ENCODE results near the gene PON1. TPM values are rescaled to one million over a fixed set of nuclear protein-coding genes. Genes with fewer than 3 reads are reported as not detected.

Gene PON1
- total RNA-seq, 4 donors from 2014 or later = 0.31 TPM; not detected in 3

- in situ Hi-C loops (cut with MboI; ENCODE audit: low sequenced_read_pairs in 4 of 4) = no loop called here
- no peaks in the 10 kb centered on the region for H3K9me3 ChIP-seq
- DNase-seq = no peak
- no peak overlapping the region for H3K27ac ChIP-seq
- H3K27me3 ChIP-seq = no peaks in the 10 kb centered on the region
- H3K4me3 ChIP-seq = no peak overlapping the region
- H3K4me1 ChIP-seq = no peaks in the 10 kb centered on the region
- TF ChIP-seq POLR2A (IDR thresholded peaks at IDR 0.05) (no peak), CTCF (IDR thresholded peaks at IDR 0.05 in 4 of 5, conservative IDR thresholded peaks at IDR 0.05 in 1 of 5) (no peak)
- no peak for ATAC-seq
- H3K36me3 ChIP-seq = no peaks in the 10 kb centered on the region
- intact Hi-C loops (cut with DNase I; ENCODE audit: low total_unique reads) = no loop called here
Measured at GRCh38 chr7:95316588-95316987, 7.7 kb downstream of the PON1 start.

- intact Hi-C loops (cut with DNase I; ENCODE audit: low total_unique reads) (no loop called here), in situ Hi-C loops (cut with MboI; ENCODE audit: low sequenced_read_pairs in 4 of 4) (no loop called here)
- no peak for ATAC-seq
- Histone ChIP-seq H3K9me3 (no peaks in the 10 kb centered on the region), H3K4me1 (no peaks in the 10 kb centered on the region), H3K4me3 (no peak overlapping the region), H3K36me3 (no peaks in the 10 kb centered on the region), H3K27me3 (no peaks in the 10 kb centered on the region), H3K27ac (no peak overlapping the region)
- TF ChIP-seq CTCF (IDR thresholded peaks at IDR 0.05 in 4 of 5, conservative IDR thresholded peaks at IDR 0.05 in 1 of 5) = no peak
- TF ChIP-seq POLR2A (IDR thresholded peaks at IDR 0.05) = no peak
- DNase-seq = no peak
Measured at GRCh38 chr7:95312561-95312960, 11.8 kb downstream of the PON1 start.

- no peak for ATAC-seq
- H3K4me1 ChIP-seq = no peaks in the 10 kb centered on the region
- no peaks in the 10 kb centered on the region for H3K27me3 ChIP-seq
- no peaks in the 10 kb centered on the region for H3K9me3 ChIP-seq
- no peak overlapping the region for H3K27ac ChIP-seq
- no peak for DNase-seq
- H3K36me3 ChIP-seq = no peaks in the 10 kb centered on the region
- in situ Hi-C loops (cut with MboI; ENCODE audit: low sequenced_read_pairs in 4 of 4) = no loop called here
- intact Hi-C loops (cut with DNase I; ENCODE audit: low total_unique reads) = no loop called here
- H3K4me3 ChIP-seq = no peak overlapping the region
- TF ChIP-seq POLR2A (IDR thresholded peaks at IDR 0.05) (no peak), CTCF (IDR thresholded peaks at IDR 0.05 in 4 of 5, conservative IDR thresholded peaks at IDR 0.05 in 1 of 5) (no peak)
Measured at GRCh38 chr7:95311389-95311788, 12.9 kb downstream of the PON1 start.

DNA sequence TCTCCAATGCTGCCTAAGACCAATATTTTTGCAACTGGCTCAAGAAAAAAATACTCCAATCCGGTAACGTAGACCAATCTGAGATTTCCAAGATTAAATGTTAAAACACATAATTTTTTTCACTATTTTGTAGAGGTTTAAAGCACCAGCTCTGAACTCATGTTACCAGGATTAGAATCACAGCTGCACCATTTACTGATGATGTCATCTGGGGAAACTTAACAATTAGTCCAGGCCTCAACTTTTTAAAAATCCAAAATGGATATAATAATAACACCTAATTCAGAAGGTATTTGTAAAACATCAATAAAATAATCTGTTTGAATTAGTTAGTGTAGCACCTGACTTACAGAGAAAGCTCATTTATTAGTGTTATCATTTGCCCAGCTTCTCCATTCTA lies 14.4 kb downstream of the PON1 start:
- DNase-seq (no peak), ATAC-seq (no peak)
- H3K27me3 ChIP-seq = no peaks in the 10 kb centered on the region
- no peak for TF ChIP-seq CTCF (IDR thresholded peaks at IDR 0.05 in 4 of 5, conservative IDR thresholded peaks at IDR 0.05 in 1 of 5)
- TF ChIP-seq POLR2A (IDR thresholded peaks at IDR 0.05) = no peak
- H3K36me3 ChIP-seq = no peaks in the 10 kb centered on the region
- H3K27ac ChIP-seq = no peak overlapping the region
- in situ Hi-C loops (cut with MboI; ENCODE audit: low sequenced_read_pairs in 4 of 4) (no loop called here), intact Hi-C loops (cut with DNase I; ENCODE audit: low total_unique reads) (no loop called here)
- no peaks in the 10 kb centered on the region for H3K4me1 ChIP-seq
- no peak overlapping the region for H3K4me3 ChIP-seq
- no peaks in the 10 kb centered on the region for H3K9me3 ChIP-seq

GRCh38 chr7:95304990-95305389 lies 19.3 kb downstream of the PON1 start:
- intact Hi-C loops (cut with DNase I; ENCODE audit: low total_unique reads) = no loop called here
- ATAC-seq (no peak), DNase-seq (no peak)
- no peaks in the 10 kb centered on the region for H3K9me3 ChIP-seq
- H3K4me1 ChIP-seq = no peaks in the 10 kb centered on the region
- no peak for TF ChIP-seq POLR2A (IDR thresholded peaks at IDR 0.05)
- TF ChIP-seq CTCF (IDR thresholded peaks at IDR 0.05 in 4 of 5, conservative IDR thresholded peaks at IDR 0.05 in 1 of 5) = no peak
- no peaks in the 10 kb centered on the region for H3K36me3 ChIP-seq
- no peaks in the 10 kb centered on the region for H3K27me3 ChIP-seq
- no peak overlapping the region for H3K4me3 ChIP-seq
- no peak overlapping the region for H3K27ac ChIP-seq
- in situ Hi-C loops (cut with MboI; ENCODE audit: low sequenced_read_pairs in 4 of 4) = no loop called here

Measured in gastrocnemius medialis (tissue), 4 donors.